Inflammatory macrophage (primary cell): Measurements from ENCODE around the gene PLOD3.

Source experiments
- DNase-seq, 2 donors: peaks; one replicate each; pipeline ENCODE4 v3.0.0-alpha.2; 2020 to 2022

PLOD3 gene

DNA sequence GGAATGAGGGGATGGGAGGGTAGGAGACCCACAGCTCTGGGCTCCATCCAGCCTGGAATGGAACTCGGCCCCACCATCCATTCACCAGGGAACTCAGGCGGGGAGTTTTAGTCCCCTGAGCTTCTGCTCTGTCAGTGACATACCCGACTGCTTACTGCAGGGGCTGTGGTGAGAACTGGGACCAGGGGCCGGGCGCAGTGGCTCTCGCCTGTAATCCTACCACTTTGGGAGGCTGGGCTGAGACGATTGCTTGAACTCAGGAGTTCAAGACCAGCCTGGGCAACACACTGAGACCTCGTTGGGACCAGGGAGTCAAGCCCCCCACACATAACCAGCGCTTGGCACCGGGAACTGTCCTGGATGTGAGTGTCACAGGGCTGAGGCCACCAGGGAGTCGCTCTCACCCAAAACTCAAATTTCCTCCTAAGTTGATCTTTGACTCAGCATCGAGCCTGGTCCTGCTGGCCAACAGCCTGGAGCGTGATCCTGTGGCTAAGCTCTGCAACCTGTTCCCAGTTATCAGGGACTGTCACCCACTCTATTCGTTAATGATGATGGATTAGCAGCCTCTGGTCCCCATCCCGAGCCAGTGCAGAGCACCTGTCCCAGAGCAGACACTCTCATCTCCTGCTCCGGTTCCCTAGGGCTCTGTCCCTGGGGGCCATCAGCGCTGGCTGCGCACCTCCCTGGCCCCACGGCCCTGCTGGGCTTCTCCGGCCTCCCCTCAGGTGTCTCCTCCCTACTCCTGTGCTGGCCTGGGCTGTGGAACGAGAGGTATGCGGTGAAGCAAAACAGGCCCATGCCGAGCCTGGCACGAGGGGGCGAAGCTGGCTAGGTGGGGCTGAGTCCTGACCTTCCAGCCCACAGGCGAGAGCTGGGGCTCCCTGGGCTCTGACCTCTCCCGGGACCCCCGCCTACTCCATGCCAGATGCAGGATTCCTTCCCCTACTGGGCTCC lies 21.1 kb upstream of the PLOD3 start:
- no peak for DNase-seq

DNA sequence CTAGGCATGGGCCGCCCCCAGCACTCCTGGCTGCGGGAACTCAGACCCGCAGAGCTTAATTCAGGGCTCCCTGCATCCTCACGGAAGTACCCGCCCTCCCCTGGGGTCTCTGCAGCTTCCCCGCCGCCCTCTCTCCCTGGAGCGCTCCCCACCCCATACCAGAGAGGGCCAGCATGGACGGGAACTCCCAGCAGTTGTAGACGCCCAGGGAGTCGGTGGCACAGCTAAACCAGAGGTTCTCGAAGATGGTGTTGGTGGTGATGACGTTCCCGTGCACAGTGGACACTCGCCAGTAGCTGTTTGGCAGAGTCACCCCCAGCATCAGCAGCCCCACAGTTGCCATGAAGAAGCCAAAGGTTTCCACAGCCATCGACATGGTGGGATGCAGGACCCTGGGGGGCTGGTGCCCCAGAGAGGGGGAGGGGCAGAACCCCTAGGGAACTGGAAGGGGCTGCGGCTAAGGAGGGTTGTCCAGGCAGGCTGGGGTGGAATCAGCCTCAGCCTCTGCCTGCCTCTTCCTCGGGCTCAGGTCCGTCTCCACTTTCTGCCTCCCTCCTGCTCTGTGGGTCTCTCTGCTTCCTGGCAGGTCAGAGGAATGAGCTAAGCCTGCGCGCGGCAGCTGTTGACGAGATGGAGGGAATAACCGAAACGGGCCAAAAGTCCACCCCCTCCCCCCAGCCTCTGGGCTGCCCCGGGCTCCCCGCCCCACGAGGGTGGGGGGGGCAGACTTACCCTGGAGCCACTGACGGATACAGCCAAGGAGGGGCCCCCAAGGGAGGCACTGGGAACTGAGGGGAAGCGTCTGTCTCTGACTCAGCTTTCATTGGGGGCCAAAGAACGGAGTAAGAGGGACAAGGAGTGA lies 20.1 kb upstream of the PLOD3 start, which contains the start of gene CLDN15:
TSS of gene CLDN15 (minus strand) at position 597 of the 862 bp plus-strand sequence. CDS start at position 376, 221 bp downstream.
- no peak for DNase-seq

DNA sequence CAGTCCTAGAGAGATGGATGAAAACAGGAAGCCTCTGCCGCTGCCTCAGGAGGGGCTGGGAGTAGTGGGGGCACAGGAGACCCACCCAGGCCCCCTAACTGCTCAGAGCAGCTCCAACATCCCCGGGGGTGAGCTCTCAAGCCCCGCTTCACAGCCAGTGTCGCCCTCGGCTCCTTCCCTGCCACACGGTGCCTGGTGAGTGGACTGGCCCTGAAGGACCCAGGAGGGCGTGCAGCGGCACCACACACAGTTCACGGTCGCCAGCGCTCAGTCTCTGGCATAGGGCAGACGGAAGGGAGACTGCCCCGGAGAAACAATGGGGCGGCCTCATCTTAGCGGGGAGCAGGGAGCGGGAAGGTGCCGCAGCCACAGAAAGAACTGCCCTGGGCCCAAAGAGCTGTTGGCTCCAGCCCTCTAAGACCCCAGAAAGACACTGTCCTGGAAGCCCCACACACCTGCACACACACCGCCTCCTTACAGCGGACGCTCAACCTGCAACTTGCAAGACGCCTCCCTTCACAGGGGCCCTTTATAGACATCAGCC lies 19.0 kb upstream of the PLOD3 start:
- DNase-seq: no peak

DNA sequence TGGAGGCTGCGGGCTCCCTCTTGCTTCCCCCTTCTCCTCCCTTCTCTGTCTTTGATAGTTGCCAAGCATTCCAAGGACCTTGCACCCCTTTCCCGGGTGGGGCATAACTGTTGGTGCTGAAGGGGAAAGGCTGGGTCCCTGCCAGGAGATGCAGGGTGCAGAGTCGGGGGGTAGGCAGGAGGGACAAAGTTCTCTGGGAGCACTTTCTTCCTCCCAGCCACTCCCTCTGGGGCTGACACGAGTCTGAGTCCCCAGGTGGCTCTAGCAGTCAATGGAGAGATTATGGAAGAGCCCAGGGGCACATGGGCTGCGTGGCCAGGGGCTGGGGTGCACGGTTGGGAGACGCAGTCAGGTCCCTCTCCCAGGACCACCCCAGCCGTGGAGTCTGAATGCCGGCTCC lies 18.1 kb upstream of the PLOD3 start:
- no peak for DNase-seq

DNA sequence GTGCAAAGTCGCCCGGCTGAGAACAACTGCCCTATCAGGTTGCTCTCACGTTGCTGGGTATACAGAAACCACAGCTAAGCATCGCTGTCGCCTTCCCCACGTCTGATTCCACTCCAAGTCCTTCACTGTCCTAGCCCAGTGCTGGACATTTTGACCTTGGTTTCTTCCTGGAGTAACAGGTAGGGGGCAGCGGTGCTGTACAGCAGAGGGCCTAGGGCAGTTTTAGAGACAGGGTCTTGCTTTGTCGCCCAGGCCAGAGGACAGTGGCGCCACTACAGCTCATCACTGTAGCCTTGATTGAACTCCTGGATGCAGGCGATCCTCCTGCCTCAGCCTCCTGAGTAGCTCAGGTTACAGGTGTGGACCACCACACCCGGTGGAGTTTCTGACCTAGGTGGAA lies 17.7 kb upstream of the PLOD3 start:
- peak; percentile 27 to 50 for DNase-seq

DNA sequence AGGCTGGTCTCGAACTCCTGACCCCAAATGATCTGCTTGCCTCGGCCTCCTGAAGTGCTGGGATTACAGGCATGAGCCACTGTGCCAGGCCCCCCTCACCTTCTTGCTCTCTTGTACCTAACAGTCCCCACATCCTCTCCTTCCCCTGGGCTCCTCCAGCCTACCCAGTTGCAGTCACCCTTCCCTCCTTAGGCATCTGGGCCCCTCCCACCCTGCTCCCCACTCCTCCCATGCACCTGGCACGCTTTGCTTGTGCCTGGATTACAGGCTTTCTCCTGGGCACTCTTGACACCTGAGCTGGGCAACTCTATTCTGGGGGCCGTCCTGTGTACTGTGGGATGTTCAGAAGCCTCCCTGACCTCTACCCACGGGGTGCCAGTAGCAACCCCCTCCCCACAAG lies 17.3 kb upstream of the PLOD3 start:
- DNase-seq: no peak

DNA sequence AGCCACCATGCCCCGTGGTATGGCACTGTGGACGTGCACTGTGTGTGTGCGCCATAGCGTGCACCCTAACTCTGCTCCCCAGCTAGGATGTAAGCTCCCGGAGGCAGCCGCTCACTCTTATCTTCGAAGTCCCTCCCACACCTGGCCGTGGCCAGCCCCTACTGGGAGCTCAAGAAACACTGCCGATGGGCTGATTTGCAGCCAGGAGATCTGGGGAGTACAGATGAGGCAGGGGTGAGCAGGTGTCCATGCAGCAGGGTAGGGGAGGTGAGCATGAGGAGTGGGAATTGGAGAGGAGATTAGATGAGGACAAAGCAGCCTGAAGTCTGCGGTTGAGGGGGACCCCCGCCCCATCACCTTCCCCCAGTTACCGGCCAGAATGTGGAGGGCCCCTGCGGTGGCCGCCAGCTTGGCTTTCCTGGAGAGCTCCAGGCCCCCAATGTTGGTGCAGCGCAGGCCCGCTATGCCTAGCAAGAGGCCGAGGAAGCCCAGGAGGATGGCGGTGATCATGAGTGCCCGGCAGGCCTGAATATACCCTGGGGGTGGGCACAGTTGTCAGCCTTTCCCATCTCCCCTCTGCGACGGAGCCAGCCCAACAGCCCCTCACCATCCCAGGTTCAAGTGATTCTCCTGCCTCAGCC lies 16.6 kb upstream of the PLOD3 start:
- no peak for DNase-seq

DNA sequence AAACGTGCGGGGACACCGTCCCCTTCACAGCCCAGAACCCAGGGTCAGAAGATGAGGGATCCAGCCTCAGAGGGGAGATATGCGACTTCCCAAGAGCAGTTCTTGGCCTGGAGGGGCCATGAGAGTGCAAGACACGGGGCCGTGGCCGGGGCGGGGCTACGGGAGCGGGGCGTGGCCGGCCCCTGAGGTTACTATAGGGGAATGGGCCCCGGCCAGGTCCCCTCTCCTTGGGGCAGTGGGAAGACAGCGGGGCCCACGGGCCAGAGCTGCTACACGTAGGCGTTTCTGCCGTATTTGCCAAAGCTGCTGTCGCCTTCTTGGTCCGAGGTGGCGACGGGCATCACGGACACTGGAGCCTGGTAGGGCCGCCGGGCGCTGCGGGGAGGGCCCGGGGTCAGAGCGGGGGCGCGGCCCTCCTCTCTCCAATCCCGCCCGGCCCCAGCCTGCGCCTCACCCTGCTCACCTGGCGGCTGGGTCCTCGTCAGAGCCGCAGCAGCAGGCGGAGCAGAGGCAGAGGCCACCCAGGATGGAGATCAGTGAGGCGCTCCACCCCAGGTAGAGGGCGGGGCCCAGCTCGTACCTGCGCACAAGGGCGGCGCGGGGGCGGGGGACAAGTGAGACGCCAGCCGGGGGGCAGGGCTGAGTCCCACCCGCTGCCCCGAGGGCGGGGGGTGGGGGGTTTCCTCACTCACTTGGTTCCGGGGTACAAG lies 14.9 kb upstream of the PLOD3 start:
- DNase-seq: no peak

DNA sequence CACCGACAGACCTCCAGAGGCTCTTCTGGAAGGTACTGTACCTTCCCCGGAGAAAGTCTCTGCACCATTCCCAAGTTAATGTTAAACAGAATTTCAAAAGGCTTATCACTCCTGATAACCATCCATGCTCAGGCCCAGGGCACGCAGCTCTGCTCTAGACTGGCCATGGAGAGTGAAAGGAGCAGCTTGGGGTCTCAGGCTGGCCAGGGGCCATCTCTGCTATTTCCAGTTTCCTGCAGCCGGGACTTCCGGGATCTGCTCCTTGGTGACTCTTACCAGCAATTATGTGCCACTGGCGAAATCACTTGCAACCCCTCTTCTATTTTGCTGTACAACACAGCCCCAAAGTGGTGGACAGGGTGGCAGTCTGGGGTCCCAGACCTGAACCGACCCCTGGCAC lies 14.3 kb upstream of the PLOD3 start:
- no peak for DNase-seq

DNA sequence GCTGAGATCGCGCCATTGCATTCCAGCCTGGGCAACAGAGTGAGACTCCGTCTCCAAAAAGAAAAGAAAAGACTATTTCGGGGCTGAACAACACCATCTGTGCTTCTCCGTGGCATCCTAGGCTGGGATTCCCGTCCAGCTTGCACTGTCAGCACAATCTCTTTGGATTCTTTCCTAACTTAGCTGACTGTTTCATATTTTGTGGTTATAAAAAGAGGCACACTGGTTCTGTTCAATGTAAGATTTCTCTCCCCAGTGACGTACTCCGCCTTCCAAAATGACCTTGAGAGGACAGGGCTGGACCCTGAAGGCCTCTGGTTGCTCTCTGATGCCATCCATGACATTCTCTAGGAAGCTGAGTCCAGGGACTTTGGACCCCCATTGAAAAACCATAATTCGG lies 9.3 kb upstream of the PLOD3 start:
- DNase-seq: no peak

DNA sequence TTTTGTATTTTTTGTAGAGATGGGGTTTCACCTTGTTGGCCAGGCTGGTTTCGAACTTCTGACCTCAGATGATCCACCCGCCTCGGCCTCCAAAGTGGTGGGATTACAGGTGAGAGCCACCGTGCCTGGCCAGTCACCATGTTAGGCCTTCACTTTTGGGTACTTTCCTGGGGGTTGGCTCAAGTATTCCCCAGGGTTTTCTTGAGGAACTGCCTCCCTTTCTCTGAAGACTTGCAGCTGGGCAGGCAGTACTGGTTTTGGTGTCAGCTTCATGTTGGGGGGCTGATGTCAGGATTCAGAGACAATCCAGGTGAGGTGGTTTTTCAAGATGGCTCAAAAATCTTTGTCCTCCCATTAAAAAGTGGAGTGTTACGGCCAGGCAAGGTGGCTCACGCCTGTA lies 8.3 kb upstream of the PLOD3 start:
- DNase-seq: no peak

DNA sequence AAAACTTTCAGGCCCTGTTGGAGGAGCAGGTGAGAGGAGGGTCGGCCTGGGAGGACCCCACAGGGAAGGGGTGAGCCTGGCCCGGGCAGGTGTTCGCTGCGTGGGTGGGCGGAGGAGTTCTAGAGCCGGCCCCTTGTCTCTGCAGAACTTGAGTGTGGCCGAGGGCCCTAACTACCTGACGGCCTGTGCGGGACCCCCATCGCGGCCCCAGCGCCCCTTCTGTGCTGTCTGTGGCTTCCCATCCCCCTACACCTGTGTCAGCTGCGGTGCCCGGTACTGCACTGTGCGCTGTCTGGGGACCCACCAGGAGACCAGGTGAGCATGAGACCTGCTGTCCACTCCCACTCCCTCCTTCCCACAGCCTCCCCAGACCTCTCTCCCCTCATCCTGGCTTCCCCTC lies 6.1 kb upstream of the PLOD3 start:
- no peak for DNase-seq

DNA sequence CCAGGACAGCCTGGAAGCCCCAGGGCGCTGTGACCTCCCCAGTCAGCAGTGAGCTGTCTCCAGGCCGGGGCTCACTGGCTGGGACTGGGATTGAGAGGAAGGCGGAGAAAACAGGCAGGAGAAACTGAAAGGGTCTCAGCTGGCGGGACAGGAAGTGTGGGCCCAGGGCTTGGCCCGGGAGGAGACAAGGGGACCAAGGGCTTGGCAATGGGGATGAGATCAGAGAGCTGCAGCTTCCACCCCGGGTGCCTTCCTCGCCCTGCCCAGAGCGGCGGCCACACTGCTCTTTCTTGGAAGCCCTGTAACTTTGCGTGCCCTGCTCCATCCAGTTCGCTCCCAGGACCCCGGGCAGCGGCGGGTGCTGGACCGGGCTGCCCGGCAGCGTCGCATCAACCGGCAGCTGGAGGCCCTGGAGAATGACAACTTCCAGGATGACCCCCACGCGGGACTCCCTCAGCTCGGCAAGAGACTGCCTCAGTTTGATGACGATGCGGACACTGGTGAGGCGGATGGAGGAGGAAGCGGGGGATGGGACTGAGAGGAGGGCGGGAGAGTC lies 5.0 kb upstream of the PLOD3 start:
- no peak for DNase-seq

DNA sequence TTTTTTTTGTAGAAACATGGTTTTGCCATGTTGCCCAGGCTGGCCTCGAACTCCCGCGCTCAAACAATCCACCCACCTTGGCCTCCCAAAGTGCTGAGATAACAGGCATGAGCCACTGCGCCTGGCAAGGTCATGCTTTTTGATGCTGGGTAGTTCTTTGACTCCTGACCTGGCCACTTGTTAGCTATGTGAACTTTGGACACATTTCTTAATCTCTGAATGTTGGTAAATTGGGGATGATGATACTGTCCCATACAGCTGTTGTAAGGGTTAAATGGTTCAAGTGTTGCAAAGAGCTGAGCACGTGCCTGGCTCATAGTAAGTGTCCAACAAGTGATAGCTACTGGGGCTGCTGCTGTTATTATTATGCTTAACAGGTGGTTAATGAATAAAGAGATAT lies 2.9 kb upstream of the PLOD3 start:
- no peak for DNase-seq

DNA sequence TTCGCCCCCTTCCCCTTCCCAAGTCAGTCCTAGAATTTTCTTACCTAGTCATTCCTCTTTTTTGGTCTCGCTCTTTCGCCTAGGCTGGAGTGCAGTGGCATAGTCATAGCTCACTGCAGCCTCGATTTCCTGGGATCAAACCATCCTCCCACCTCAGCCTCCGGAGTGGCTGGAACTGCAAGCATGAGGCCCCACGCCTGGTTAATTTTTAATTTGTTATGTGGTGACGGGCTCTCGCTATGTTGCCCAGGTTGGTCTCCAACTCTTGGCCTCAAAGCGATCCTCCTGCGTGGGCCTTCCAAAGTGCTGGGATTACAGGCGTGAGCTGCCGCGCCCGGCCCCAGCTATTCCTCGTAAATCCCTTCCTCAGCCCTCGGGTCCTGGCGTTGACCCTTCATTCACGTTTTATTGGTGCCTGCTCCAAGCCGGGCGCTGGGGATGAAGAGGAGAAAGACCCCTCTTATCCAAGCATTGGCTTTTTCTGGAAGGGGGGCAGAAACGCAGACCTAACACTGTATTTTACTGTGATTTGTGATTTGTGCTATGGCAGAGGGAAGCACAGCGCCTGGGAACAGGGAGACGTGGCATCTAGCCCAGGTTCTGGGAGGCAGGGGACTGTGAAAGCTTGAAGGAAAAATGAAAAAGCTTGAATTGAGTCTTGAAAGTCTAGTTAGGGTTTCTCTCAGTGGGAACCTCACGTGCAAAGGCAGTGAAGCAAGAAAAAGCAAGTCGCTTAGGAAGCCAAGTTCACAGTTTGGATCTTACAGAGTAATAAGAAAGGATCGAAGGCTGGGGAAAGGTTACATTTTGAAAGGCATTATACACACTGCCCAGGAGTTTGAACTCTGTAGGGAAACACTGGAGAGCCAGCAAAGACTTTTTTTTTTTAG lies 1.1 kb upstream of the PLOD3 start:
- DNase-seq: no peak

DNA sequence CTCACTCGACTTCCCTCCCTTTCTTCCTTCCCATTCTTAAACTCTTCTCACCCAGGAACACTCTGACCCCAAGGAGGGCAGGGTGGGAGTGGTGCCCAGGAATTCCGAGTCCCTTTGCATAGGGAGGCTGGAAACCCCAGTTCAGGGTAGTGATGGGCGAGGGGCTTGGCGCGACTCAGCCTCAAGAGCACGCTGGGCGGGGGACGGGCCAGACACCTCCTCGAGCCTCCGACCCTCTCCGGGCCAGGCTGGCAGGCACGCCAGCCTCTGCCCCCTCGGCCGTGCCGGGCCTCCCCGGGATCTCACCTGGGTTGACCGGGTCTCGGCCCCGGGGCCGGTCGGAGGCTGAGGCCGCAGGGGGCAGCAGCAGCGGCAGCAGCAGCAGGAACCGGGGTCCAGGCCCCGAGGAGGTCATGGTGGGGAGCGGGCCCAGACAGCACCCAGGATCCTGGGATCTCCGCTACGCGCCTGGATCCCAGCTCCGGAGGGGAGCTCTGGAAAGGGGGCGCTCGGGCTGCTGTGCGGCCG lies 457 bp downstream of the PLOD3 start:
- no peak for DNase-seq

DNA sequence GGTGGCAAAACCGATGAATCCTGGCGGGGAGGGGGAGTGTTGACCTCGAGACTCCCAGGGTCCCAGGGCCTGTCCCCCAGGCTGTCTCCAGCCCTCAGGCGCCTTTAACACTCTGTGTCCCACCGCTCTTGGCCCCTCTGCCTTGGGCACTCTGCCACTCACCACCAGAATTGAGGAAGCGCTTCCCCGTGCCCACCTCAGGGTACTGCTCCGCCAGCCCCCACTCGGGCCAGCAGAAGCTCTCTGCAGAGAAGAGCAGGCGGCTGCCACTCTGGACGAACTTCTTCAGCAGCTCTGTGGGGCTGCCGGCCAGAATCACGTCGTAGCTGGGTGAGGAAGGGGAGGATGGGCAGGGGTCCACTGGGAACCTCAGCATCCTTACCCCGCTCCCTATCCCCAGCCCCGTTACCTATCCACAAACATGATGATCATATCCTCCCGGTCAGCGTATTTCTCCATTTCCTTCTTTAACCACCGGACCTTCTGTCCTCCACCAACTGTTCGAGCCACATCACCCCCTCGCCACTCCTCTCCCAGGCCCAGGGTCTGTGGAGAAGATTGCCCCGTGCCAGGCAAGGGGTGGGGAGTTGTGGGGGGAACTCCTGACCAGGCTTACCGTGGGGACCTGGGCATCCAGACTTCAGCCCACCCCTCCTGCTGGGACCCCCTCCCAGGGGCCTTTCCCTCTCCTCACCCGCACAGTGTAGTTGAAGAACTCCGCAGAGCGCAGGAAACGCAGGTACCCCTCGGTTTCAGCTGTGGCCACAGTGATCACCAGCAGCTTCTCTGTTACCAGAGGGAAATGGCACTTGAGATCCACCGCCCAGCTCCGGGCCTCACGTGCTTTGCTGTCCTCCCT lies 1.2 kb downstream of the PLOD3 start:
- peak; percentile 29 to 40 for DNase-seq

DNA sequence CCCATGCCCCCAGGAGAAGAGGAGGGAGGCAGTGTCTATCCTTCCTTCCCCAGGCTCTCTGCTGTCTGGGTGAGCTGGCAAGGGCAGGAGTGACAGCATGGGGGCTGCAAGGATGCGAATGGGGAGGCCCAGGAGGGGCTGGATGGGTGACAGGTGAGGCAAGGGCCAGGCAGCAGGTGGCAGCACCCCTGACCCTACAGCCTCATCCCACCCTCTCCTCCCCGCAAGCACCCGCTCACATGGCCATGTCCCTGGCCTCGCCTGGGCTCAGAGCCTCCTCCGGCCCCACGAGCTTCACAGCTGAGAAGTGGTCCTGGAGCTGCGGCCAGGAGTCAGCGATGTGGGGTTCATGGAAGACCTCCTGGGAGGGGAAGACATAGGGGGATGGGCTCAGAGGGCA lies 5.4 kb downstream of the PLOD3 start:
- no peak for DNase-seq

DNA sequence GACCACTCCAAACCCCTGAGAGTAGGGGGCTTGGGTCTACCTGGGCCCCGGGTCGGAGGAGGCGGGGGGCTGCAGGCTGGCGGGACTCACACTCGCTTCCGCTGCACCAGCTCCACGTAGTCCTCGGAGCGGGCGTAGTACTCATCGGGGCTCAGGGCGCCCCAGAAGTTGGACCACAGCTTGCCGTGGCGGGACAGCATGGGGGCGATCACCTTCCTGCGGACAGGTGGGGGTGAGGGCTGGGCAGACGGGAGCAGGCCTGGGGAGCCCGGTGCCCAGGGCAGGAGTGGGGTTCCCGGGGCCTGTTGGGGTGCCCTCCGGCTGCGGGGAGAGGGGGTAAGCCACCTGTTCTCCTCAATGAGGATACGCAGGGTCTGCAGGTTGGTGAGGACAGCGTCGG lies 5.9 kb downstream of the PLOD3 start:
- no peak for DNase-seq
